Measurements from ENCODE around the gene TMEM253. TPM values are rescaled to one million over a fixed set of nuclear protein-coding genes. Genes with fewer than 3 reads are reported as not detected.

The TMEM253 gene
- total RNA-seq, 1 experiment from 2014 or later: 0.59 TPM

- TF ChIP-seq ZBTB33 (IDR thresholded peaks at IDR 0.05; ENCODE audit: extremely low read depth, insufficient replicate concordance, low read length) (no peak), ZNF274 (IDR thresholded peaks at IDR 0.05; ENCODE audit: low read depth, low read length) (no peak), RAD21 (IDR thresholded peaks at IDR 0.05; ENCODE audit: low read depth) (no peak), SRF (IDR thresholded peaks at IDR 0.05; ENCODE audit: low read depth) (no peak)
Observed at GRCh38 chr14:21120686-21121085, 19.8 kb downstream of the TMEM253 start (continued).

GRCh38 chr14:21121122-21121521, 20.3 kb downstream of the TMEM253 start:
- Histone ChIP-seq H3K9me2 (ENCODE audit: insufficient read depth) (no peaks in the 10 kb centered on the region), H3K4me2 (ENCODE audit: low read length) (no peak overlapping the region), H3K9ac (ENCODE audit: low read length) (no peak overlapping the region), H3K27ac (ENCODE audit: low read depth, low read length) (no peak overlapping the region), H3K36me3 (ENCODE audit: control insufficient read depth in 1 of 2, insufficient read depth in 2 of 2, low read length in 2 of 2) (no peaks in the 10 kb centered on the region), H3K27me3 (ENCODE audit: insufficient read depth, low read length) (no peaks in the 10 kb centered on the region), H3K4me3 (replicated peaks in 1 of 2; ENCODE audit: low read depth in 1 of 2, low read length in 2 of 2) (no peak overlapping the region), H3K4me1 (ENCODE audit: control insufficient read depth in 1 of 2, insufficient read depth in 2 of 2, low read length in 2 of 2) (no peaks in the 10 kb centered on the region), H3K79me2 (ENCODE audit: insufficient read depth, low read length) (no peaks in the 10 kb centered on the region), H4K20me1 (ENCODE audit: insufficient read depth) (no peaks in the 10 kb centered on the region), H2AFZ (ENCODE audit: low read depth, low read length, poor library complexity, severe bottlenecking) (no peak overlapping the region), H3K9me3 (ENCODE audit: control insufficient read depth in 1 of 2, insufficient read depth in 1 of 2, low read depth in 1 of 2, low read length in 2 of 2) (no peaks in the 10 kb centered on the region)
- no peak for TF ChIP-seq MAX (IDR thresholded peaks at IDR 0.05)
- TF ChIP-seq RAD21 (IDR thresholded peaks at IDR 0.05; ENCODE audit: low read depth): no peak
- TF ChIP-seq ATF3 (IDR thresholded peaks at IDR 0.05): no peak
- POLR2A ChIA-PET: no interaction called here
- intact Hi-C loops (cut with micrococcal nuclease): no loop called here
- DNase-seq (ENCODE audit: low read depth, low spot score) (no peak), ATAC-seq (no peak)
- RAD21 ChIA-PET (ENCODE audit: low non-redundant PET in 1 of 2, low total read pairs in 2 of 2, uncharacterized antibody in 2 of 2, unreplicated experiment in 2 of 2): no interaction called here
- BruUV-seq (replicated peaks): no TSS peak
- CTCF ChIA-PET: interaction anchor here (0.7 kb wide), 1 partner anchor 441 kb away, joined by 4 read pairs; no protein-coding TSS in a partner anchor
